ENCODE data around the gene PTPRD.

GRCh38 chr9:8301296-8301695, 2311.5 kb downstream of the PTPRD start:
- TF ChIP-seq POLR2A (IDR thresholded peaks at IDR 0.05) (no peak), CTCF (IDR thresholded peaks at IDR 0.05) (no peak)
